Measurements from ENCODE around the gene MLLT3.

The MLLT3 gene

DNA sequence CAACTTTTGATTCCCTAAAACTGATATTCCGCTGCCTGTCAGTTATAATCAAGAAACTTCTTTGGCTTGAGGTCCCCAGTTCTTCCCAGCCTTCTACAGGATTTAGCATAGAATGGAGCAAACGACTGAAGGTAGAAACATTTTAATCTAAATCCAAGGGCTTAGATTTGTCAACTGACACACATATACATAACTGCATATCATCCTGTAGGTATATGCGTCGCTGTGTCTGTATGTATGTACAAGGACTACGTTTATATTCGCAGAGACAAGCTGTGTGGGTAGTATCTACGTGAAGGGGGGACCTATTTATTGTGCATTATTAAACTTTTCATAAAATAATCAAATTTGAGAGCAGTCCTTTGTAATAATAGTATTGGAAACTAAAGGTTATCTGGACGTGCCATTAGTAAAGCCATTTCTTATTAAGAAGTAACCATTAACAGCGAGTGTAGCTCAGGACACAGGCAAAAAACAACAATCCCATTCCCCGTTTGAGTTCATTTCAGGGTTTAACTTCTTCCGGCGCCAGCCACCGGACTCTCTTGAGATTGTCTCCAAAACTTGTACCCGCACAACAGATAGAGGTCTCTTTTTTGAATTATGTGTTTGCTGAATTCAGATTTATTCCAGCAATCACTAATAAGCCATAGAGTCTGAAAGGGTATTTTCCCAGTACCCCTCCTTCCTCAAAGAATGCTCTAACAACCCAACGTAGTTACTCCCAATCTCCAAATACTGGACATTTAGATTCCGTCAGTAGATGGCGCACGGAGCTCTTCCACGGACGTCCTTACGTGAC is 2.1 kb upstream of the MLLT3 start:
- Histone ChIP-seq H3K4me3 (ENCODE audit: low read length) (peak overlapping the region; percentile 77), H3K4me1 (ENCODE audit: insufficient read depth, low read length) (peaks cover 5% of the 10 kb centered on the region), H3K36me3 (ENCODE audit: insufficient read depth, low read depth, low read length) (no peaks in the 10 kb centered on the region), H3K27me3 (ENCODE audit: insufficient read depth, low read length) (peaks cover 47% of the 10 kb centered on the region), H3K9ac (ENCODE audit: low read depth, low read length) (no peak overlapping the region), H3K9me3 (ENCODE audit: insufficient read depth, low read depth, low read length) (no peaks in the 10 kb centered on the region), H3K27ac (ENCODE audit: low read length) (no peak overlapping the region)

DNA sequence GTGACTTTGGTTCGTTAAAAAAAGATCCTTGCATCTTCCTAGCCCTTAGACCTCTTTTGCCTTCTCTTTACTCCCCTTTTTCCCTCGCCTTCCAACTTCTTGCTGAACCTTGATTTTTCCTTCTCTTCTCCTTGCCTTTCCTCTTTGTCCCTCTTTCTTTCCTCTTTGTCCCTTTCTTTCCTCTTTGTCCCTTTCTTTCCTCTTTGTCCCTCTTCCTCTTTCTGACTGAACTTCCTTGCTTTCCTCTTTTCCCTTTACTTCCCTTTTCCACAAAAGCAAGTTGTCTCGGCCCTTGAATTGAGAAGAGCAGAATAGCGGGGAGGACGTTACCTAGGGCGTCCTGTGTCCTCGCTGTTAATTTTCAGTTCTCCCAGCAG is 1.4 kb upstream of the MLLT3 start:
- H3K36me3 ChIP-seq (ENCODE audit: insufficient read depth, low read depth, low read length), result no peaks in the 10 kb centered on the region
- no peak overlapping the region for H3K27ac ChIP-seq (ENCODE audit: low read length)
- H3K4me3 ChIP-seq (ENCODE audit: low read length), result peak overlapping the region; percentile 77
- H3K9me3 ChIP-seq (ENCODE audit: insufficient read depth, low read depth, low read length), result no peaks in the 10 kb centered on the region
- H3K27me3 ChIP-seq (ENCODE audit: insufficient read depth, low read length), result peaks cover 54% of the 10 kb centered on the region
- no peak overlapping the region for H3K9ac ChIP-seq (ENCODE audit: low read depth, low read length)
- H3K4me1 ChIP-seq (ENCODE audit: insufficient read depth, low read length), result peaks cover 5% of the 10 kb centered on the region

- Histone ChIP-seq H3K4me3 (ENCODE audit: low read length) (peak overlapping the region; percentile 77), H3K27ac (ENCODE audit: low read length) (no peak overlapping the region), H3K27me3 (ENCODE audit: insufficient read depth, low read length) (peaks cover 59% of the 10 kb centered on the region), H3K4me1 (ENCODE audit: insufficient read depth, low read length) (peaks cover 5% of the 10 kb centered on the region), H3K9me3 (ENCODE audit: insufficient read depth, low read depth, low read length) (no peaks in the 10 kb centered on the region), H3K9ac (ENCODE audit: low read depth, low read length) (peak overlapping the region; percentile 40; the same call in 1 of the 2 replicates), H3K36me3 (ENCODE audit: insufficient read depth, low read depth, low read length) (no peaks in the 10 kb centered on the region)
Measured at GRCh38 chr9:20623021-20623747, 885 bp upstream of the MLLT3 start.

DNA sequence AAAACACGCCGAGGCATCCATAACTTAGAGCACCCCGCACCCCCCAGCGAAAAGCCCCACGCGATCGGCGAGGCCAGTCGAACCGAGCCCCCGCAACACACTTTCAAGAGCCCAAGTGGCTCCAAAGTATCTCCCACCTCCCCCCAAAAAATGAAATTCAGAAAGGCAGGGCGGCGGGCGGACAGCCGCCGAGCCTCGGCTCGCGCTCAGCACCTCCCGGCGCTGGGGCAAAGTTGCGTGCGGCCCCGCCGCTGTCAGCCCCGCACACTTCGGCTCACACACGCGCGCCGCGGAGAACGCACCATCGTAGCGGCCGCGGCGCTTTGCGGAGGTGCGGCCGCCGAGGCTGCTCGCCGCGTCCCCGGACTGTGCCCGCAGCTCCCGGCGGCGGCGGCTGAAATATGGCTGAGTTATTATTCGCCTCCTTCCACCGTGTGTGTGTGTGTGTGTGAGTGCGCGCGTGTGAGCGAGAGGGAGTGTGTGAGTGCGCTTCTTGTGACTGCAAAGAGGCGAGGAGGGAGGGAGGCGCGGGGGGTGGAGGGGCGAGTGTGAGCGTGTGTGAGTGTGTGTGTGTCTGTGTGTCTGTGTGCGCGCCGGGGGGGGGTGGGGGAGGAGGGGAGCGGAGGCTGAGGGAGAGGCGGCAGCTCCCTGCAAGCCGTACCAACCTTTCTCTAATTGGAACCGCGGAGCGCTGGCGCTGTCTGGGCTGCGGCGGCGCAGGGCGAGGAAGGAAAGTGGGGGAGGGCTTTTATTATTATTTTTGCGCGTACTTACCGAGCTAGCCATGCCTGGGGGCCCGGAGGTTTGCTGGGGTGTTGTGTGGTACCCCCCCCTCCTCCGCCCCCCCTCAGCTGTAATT is 599 bp downstream of the MLLT3 start:
- Histone ChIP-seq H3K27me3 (ENCODE audit: insufficient read depth, low read length) (peaks cover 60% of the 10 kb centered on the region), H3K9ac (ENCODE audit: low read depth, low read length) (peak overlapping the region; percentile 45; the same call in 1 of the 2 replicates), H3K9me3 (ENCODE audit: insufficient read depth, low read depth, low read length) (no peaks in the 10 kb centered on the region), H3K36me3 (ENCODE audit: insufficient read depth, low read depth, low read length) (no peaks in the 10 kb centered on the region), H3K27ac (ENCODE audit: low read length) (no peak overlapping the region), H3K4me3 (ENCODE audit: low read length) (peak overlapping the region; percentile 77), H3K4me1 (ENCODE audit: insufficient read depth, low read length) (peaks cover 5% of the 10 kb centered on the region)

DNA sequence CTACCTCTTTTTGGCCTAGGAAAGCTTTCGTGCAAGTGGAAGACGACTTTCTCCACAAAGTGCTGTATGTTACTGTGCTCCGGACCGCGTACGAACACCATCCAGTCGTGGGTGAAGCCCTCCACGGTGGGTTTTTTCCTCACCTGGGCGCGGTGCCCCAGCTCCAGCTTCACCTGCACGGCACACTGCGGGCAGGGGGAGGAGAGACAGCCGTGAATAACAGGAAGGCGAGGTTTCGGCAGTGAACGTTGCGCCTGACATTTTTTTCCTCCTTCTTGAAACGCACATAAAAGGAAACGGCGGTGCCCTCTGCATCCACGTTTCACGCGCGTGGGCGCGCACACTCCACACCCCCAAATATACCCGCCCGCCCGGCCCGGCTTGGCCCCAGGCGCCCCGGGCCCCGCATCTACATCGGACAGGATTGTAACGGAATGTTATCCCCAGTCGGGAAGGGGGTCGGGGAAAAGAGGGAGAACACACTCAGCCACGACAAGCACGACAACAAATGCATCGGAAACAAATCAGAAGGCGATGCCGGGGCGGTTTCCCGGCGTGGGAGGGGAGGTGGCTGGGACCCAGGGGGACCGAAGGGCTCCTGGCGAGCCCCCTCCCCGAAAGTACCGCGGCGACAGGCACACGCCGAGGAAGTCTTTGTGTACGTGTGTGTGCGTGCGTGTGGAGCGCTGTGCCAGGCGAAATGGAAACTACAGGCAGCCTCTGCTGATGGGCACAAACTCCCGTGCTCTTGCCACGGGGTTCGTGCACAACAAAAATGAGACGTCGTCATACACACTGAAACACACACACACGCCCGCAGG is 1.4 kb downstream of the MLLT3 start:
- Histone ChIP-seq H3K4me3 (ENCODE audit: low read length) (peak overlapping the region; percentile 77), H3K9ac (ENCODE audit: low read depth, low read length) (peak overlapping the region; percentile 9; the same call in 1 of the 2 replicates), H3K36me3 (ENCODE audit: insufficient read depth, low read depth, low read length) (no peaks in the 10 kb centered on the region), H3K27me3 (ENCODE audit: insufficient read depth, low read length) (peaks cover 60% of the 10 kb centered on the region), H3K4me1 (ENCODE audit: insufficient read depth, low read length) (peaks cover 5% of the 10 kb centered on the region), H3K9me3 (ENCODE audit: insufficient read depth, low read depth, low read length) (no peaks in the 10 kb centered on the region), H3K27ac (ENCODE audit: low read length) (no peak overlapping the region)

- no peaks in the 10 kb centered on the region for H3K36me3 ChIP-seq (ENCODE audit: insufficient read depth, low read depth, low read length)
- H3K9me3 ChIP-seq (ENCODE audit: insufficient read depth, low read depth, low read length), result no peaks in the 10 kb centered on the region
- H3K4me1 ChIP-seq (ENCODE audit: insufficient read depth, low read length), result peaks cover 5% of the 10 kb centered on the region
- no peak overlapping the region for H3K27ac ChIP-seq (ENCODE audit: low read length)
- peaks cover 58% of the 10 kb centered on the region for H3K27me3 ChIP-seq (ENCODE audit: insufficient read depth, low read length)
- no peak overlapping the region for H3K9ac ChIP-seq (ENCODE audit: low read depth, low read length)
- H3K4me3 ChIP-seq (ENCODE audit: low read length), result peak overlapping the region; percentile 77
Measured at GRCh38 chr9:20619487-20620200, 2.7 kb downstream of the MLLT3 start.

GRCh38 chr9:20618361-20618802 is 3.9 kb downstream of the MLLT3 start:
- peaks cover 45% of the 10 kb centered on the region for H3K27me3 ChIP-seq (ENCODE audit: insufficient read depth, low read length)
- H3K9me3 ChIP-seq (ENCODE audit: insufficient read depth, low read depth, low read length), result no peaks in the 10 kb centered on the region
- no peaks in the 10 kb centered on the region; the same call in 1 of the 2 replicates for H3K4me1 ChIP-seq (ENCODE audit: insufficient read depth, low read length)
- H3K36me3 ChIP-seq (ENCODE audit: insufficient read depth, low read depth, low read length), result no peaks in the 10 kb centered on the region
- no peak overlapping the region for H3K4me3 ChIP-seq (ENCODE audit: low read length)
- H3K9ac ChIP-seq (ENCODE audit: low read depth, low read length), result no peak overlapping the region
- no peak overlapping the region for H3K27ac ChIP-seq (ENCODE audit: low read length)

GRCh38 chr9:20616808-20617207 is 5.5 kb downstream of the MLLT3 start:
- Histone ChIP-seq H3K4me3 (ENCODE audit: low read length) (no peak overlapping the region), H3K27me3 (ENCODE audit: insufficient read depth, low read length) (peaks cover 36% of the 10 kb centered on the region), H3K27ac (ENCODE audit: low read length) (no peak overlapping the region), H3K4me1 (ENCODE audit: insufficient read depth, low read length) (no peaks in the 10 kb centered on the region), H3K9me3 (ENCODE audit: insufficient read depth, low read depth, low read length) (no peaks in the 10 kb centered on the region), H3K9ac (ENCODE audit: low read depth, low read length) (no peak overlapping the region), H3K36me3 (ENCODE audit: insufficient read depth, low read depth, low read length) (no peaks in the 10 kb centered on the region)

- Histone ChIP-seq H3K27ac (ENCODE audit: low read length) (no peak overlapping the region), H3K9ac (ENCODE audit: low read depth, low read length) (no peak overlapping the region), H3K4me1 (ENCODE audit: insufficient read depth, low read length) (no peaks in the 10 kb centered on the region), H3K4me3 (ENCODE audit: low read length) (no peak overlapping the region), H3K9me3 (ENCODE audit: insufficient read depth, low read depth, low read length) (no peaks in the 10 kb centered on the region), H3K36me3 (ENCODE audit: insufficient read depth, low read depth, low read length) (no peaks in the 10 kb centered on the region), H3K27me3 (ENCODE audit: insufficient read depth, low read length) (peaks cover 16% of the 10 kb centered on the region)
Measured at GRCh38 chr9:20614602-20615216, 7.6 kb downstream of the MLLT3 start.

GRCh38 chr9:20611691-20612287 is 10.5 kb downstream of the MLLT3 start:
- Histone ChIP-seq H3K4me3 (ENCODE audit: low read length) (no peak overlapping the region), H3K27ac (ENCODE audit: low read length) (no peak overlapping the region), H3K9me3 (ENCODE audit: insufficient read depth, low read depth, low read length) (no peaks in the 10 kb centered on the region), H3K27me3 (ENCODE audit: insufficient read depth, low read length) (no peaks in the 10 kb centered on the region), H3K36me3 (ENCODE audit: insufficient read depth, low read depth, low read length) (no peaks in the 10 kb centered on the region), H3K4me1 (ENCODE audit: insufficient read depth, low read length) (no peaks in the 10 kb centered on the region; the same call in 1 of the 2 replicates), H3K9ac (ENCODE audit: low read depth, low read length) (no peak overlapping the region)
